Endothelial cell of umbilical vein (primary cell): ENCODE results near the gene HSBP1.

Source experiments
- EZH2 ChIP-seq: IDR thresholded peaks from 2 replicates; pipeline ENCODE4 v1.6.1; 2012; ENCODE audit warnings: borderline replicate concordance, low read depth, mild to moderate bottlenecking, moderate library complexity, low read length, inconsistent platforms; ENCODE audit not compliant: severe bottlenecking
- POLR2A ChIP-seq: IDR thresholded peaks from 2 replicates; pipeline ENCODE4 v1.6.1; 2012; ENCODE audit warnings: low read depth, mild to moderate bottlenecking, control low read depth, low read length
- POLR2AphosphoS5 ChIP-seq: IDR thresholded peaks from 2 replicates; pipeline ENCODE4 v1.6.1; 2012; ENCODE audit warnings: low read depth, mild to moderate bottlenecking, control low read depth, low read length, moderate library complexity; ENCODE audit not compliant: insufficient read depth
- TF ChIP-seq, protein P1 (sequence below), 2 donors: IDR thresholded peaks; 1 replicate in 1 of 2; 2 replicates in 1 of 2; pipeline ENCODE4 v1.5.1; 2011; ENCODE audit warnings: low read length in 2 of 2, mild to moderate bottlenecking in 2 of 2, moderate library complexity in 2 of 2, control low read depth in 1 of 2, inconsistent platforms in 1 of 2, low read depth in 1 of 2; ENCODE audit not compliant: insufficient read depth in 1 of 2; ENCODE audit errors: extremely low read depth in 1 of 2

DNA sequence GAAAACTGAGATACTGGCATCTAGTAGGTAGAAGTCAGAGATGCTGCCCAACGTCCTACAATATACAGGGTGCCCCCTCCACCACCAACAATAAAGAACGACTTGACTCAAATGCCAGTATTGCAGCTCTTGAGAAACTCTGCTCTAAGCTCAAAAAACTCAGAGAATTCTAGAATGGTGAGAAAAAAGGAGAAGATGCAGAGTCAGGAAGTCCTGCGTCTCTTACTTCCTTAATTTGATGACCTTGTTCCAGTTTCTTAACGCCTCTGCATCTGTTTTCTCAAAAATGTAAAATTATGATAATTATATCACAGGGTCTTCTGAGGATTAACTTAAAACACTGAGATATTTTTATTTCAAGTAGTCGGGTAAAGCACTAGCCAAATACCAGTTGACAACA, 1.7 kb upstream of the HSBP1 start:
- TF ChIP-seq EZH2 (no peak), POLR2A (no peak), POLR2AphosphoS5 (no peak)
- TF ChIP-seq, protein P1, sequence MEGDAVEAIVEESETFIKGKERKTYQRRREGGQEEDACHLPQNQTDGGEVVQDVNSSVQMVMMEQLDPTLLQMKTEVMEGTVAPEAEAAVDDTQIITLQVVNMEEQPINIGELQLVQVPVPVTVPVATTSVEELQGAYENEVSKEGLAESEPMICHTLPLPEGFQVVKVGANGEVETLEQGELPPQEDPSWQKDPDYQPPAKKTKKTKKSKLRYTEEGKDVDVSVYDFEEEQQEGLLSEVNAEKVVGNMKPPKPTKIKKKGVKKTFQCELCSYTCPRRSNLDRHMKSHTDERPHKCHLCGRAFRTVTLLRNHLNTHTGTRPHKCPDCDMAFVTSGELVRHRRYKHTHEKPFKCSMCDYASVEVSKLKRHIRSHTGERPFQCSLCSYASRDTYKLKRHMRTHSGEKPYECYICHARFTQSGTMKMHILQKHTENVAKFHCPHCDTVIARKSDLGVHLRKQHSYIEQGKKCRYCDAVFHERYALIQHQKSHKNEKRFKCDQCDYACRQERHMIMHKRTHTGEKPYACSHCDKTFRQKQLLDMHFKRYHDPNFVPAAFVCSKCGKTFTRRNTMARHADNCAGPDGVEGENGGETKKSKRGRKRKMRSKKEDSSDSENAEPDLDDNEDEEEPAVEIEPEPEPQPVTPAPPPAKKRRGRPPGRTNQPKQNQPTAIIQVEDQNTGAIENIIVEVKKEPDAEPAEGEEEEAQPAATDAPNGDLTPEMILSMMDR (IDR thresholded peaks at IDR 0.05; ENCODE audit: extremely low read depth in 1 of 2, insufficient read depth in 1 of 2, low read depth in 1 of 2, low read length in 2 of 2), result no peak
